Right kidney (tissue), 1 donor: ENCODE results near the gene ANKRD34B.

Experiments used
- DNase-seq: peaks from one replicate; pipeline ENCODE4 v3.0.0-alpha.2; 2016

ANKRD34B gene

GRCh38 chr5:80569086-80569960 lies 757 bp downstream of the ANKRD34B start:
- peak; percentile 65 for DNase-seq

GRCh38 chr5:80568251-80568650 lies 1.8 kb downstream of the ANKRD34B start:
- DNase-seq = no peak

GRCh38 chr5:80566711-80567259 lies 3.3 kb downstream of the ANKRD34B start:
- no peak for DNase-seq

- no peak for DNase-seq
These were observed 4.8 kb downstream of the ANKRD34B start for GRCh38 chr5:80565330-80565729.

- no peak for DNase-seq
These were observed 10.8 kb downstream of the ANKRD34B start for GRCh38 chr5:80559244-80559643.

GRCh38 chr5:80555099-80555498 lies 15.0 kb downstream of the ANKRD34B start:
- DNase-seq = no peak

GRCh38 chr5:80554646-80555045 lies 15.4 kb downstream of the ANKRD34B start:
- no peak for DNase-seq

- no peak for DNase-seq
These were observed 28.7 kb downstream of the ANKRD34B start for GRCh38 chr5:80541392-80541791.

GRCh38 chr5:80540691-80541090 lies 29.4 kb downstream of the ANKRD34B start:
- DNase-seq = no peak

GRCh38 chr5:80516826-80517225 lies 53.3 kb downstream of the ANKRD34B start:
- no peak for DNase-seq

- DNase-seq = no peak
These were observed 60.7 kb downstream of the ANKRD34B start for GRCh38 chr5:80509362-80509761.

- no peak for DNase-seq
These were observed 61.2 kb downstream of the ANKRD34B start for GRCh38 chr5:80508844-80509243.

- DNase-seq = no peak
These were observed 62.4 kb downstream of the ANKRD34B start for GRCh38 chr5:80507663-80508062.
